Mesothelial cell of epicardium (in vitro differentiated cells): ENCODE data around the gene WDFY1. TPM values are rescaled to one million over a fixed set of nuclear protein-coding genes. Genes with fewer than 3 reads are reported as not detected.

Experiments
- DNase-seq, 2 experiments: peaks; one replicate each; pipeline ENCODE4 v3.0.0; 2021; ENCODE audit warnings: low spot score in 2 of 2; ENCODE audit not compliant: unreplicated experiment in 2 of 2
- H3K27ac Mint-ChIP-seq: 2 replicates; pipeline ENCODE4 v1.8.0; 2021; ENCODE audit warnings: mixed read lengths
- H3K27me3 Mint-ChIP-seq: 2 replicates; pipeline ENCODE4 v1.8.0; 2021; ENCODE audit warnings: low read depth, mixed read lengths
- H3K36me3 Mint-ChIP-seq: 2 replicates; pipeline ENCODE4 v1.8.0; 2021; ENCODE audit warnings: mixed read lengths
- H3K4me1 Mint-ChIP-seq: 2 replicates; pipeline ENCODE4 v1.8.0; 2021; ENCODE audit warnings: mixed read lengths
- H3K4me3 Mint-ChIP-seq: 2 replicates; pipeline ENCODE4 v1.8.0; 2021; ENCODE audit warnings: mild to moderate bottlenecking, moderate library complexity, mixed read lengths
- H3K9me3 Mint-ChIP-seq: 2 replicates; pipeline ENCODE4 v1.8.0; 2021; ENCODE audit warnings: mixed read lengths
- CTCF ChIP-seq: fragments of 200-600 bp; sonication (generic); IDR thresholded peaks from one replicate; pipeline ENCODE4 v1.5.0; 2021; ENCODE audit warnings: antibody characterized with exemption; ENCODE audit not compliant: unreplicated experiment
- total RNA-seq: library from RNA; stranded (reverse); gene quantifications from 3 replicates; pipeline ENCODE4 v1.2.1, GENCODE V29; 2021

WDFY1 gene
- total RNA-seq, 1 donor from 2014 or later = 45.1 TPM

DNA sequence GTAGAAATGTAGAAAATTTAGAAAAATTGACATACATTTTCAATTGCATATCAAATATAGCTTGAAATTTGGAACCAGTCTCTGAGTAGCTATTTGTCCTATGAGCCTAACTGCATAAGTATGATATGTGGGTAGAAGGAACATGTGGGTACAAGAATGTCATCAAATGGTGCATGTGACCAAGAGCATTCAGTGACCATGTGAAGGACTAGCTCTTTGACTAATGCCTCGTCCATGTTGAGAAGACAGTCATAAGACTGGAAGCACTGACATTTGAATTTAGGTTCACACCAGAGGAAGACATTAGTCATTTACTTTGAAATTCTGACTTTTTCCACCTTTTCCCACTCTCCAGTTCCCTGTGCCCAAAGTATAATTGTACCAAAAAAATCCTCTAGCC is 24.7 kb upstream of the WDFY1 start:
- no peaks in the 10 kb centered on the region for H3K4me1 Mint-ChIP-seq
- peaks cover 5% of the 10 kb centered on the region for H3K36me3 Mint-ChIP-seq
- no peaks in the 10 kb centered on the region for H3K9me3 Mint-ChIP-seq
- DNase-seq = no peak
- H3K27ac Mint-ChIP-seq = no peak overlapping the region
- no peaks in the 10 kb centered on the region for H3K27me3 Mint-ChIP-seq
- no peak for TF ChIP-seq CTCF
- no peak overlapping the region for H3K4me3 Mint-ChIP-seq

GRCh38 chr2:223969315-223969714 is 24.2 kb upstream of the WDFY1 start:
- Mint-ChIP-seq H3K4me3 (no peak overlapping the region), H3K27me3 (no peaks in the 10 kb centered on the region), H3K9me3 (no peaks in the 10 kb centered on the region), H3K4me1 (no peaks in the 10 kb centered on the region), H3K36me3 (peaks cover 7% of the 10 kb centered on the region), H3K27ac (no peak overlapping the region)
- TF ChIP-seq CTCF = no peak
- DNase-seq = no peak

GRCh38 chr2:223967981-223968380 is 22.8 kb upstream of the WDFY1 start:
- Mint-ChIP-seq H3K27me3 (no peaks in the 10 kb centered on the region), H3K4me1 (no peaks in the 10 kb centered on the region), H3K4me3 (no peak overlapping the region), H3K36me3 (peaks cover 9% of the 10 kb centered on the region), H3K27ac (no peak overlapping the region), H3K9me3 (no peaks in the 10 kb centered on the region)
- DNase-seq = no peak
- TF ChIP-seq CTCF = no peak

DNA sequence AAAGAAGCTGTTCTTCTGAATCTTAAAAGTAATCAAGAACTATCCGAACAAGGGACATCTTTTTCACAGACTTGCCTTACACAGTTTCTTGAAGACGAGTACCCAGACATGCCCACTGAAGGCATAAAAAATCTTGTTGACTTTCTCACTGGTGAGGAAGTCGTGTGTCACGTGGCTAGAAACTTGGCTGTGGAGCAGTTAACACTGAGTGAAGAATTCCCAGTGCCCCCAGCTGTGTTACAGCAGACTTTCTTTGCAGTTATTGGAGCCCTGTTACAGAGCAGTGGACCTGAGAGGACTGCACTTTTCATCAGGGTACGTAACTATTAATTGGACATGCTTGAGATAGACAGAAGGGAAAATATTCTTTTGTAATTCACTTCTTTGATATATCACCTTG is 14.6 kb upstream of the WDFY1 start:
- H3K4me1 Mint-ChIP-seq = peaks cover 48% of the 10 kb centered on the region

DNA sequence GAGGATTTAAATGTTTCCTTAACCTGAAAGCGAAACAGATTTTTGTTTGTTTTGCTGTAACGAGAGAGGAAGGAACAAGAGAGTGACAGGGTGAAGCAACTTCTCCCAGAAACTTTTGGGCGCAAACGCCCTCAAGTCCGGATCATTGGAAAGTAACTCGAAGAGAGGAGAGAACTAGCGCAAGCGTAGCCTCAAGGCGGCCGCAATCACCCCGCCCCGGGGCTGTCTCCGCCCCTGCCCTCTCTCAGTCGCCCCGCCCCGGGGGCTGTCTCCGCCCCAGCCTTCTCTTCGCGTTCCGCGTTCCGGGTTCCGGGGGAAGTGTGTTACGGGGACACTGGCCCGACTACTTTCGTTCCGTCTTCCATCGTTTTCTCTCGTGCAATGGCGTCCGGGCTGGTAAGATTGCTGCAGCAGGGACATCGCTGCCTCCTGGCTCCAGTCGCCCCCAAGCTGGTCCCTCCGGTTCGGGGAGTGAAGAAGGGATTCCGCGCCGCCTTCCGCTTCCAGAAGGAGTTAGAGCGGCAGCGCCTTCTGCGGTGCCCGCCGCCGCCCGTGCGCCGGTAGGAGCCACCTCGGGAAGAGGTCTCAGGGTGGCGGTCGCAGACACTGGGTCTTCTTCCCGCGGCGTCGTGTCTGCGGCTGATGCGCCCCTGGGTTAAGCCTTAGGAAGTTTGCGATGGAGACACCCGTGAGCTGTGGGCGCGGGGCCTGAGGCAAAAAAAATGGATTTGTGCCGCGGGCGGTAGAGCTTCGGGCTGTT is 12.1 kb upstream of the WDFY1 start, which contains the start of gene MRPL44:
Gene MRPL44, plus strand, starts transcription at position 372 of the 760 bp plus-strand sequence. Its CDS starts 10 bp downstream, at position 382.
- peak; percentile 91 to 97 for DNase-seq
- Mint-ChIP-seq H3K27ac (peak within 1 kb of the TSS; percentile 96), H3K4me1 (peaks cover 55% of the 10 kb centered on the region), H3K9me3 (no peaks in the 10 kb centered on the region), H3K4me3 (peak within 1 kb of the TSS; percentile 98), H3K27me3 (no peaks in the 10 kb centered on the region), H3K36me3 (peaks cover 19% of the 10 kb centered on the region)
- TF ChIP-seq CTCF = no peak

More for the DNA sequence above, 14.6 kb upstream of the WDFY1 start:
- Mint-ChIP-seq H3K27me3 (no peaks in the 10 kb centered on the region), H3K27ac (peak overlapping the region; percentile 45), H3K4me3 (no peak overlapping the region), H3K9me3 (no peaks in the 10 kb centered on the region), H3K36me3 (peaks cover 24% of the 10 kb centered on the region)
- TF ChIP-seq CTCF = no peak
- DNase-seq = no peak
